Body of pancreas (tissue), 4 donors: Measurements from ENCODE around the gene GIT1. TPM values are rescaled to one million over a fixed set of nuclear protein-coding genes. Genes with fewer than 3 reads are reported as not detected.
A peak's percentile ranks its signal among the peaks of the same experiment; 100 is the strongest.
"Not testable (repeated sequence)": the region's sequence is repeated elsewhere in the genome, so short reads cannot be mapped to it uniquely, and the experiment has no call there.

Experiments
- ATAC-seq: fragments of 150-250 bp; one replicate; pipeline ENCODE4 v1.9.1; 2016
- DNase-seq, 4 donors: peaks; one replicate each; pipeline ENCODE4 v3.0.0-alpha.2; 2019
- H3K27ac ChIP-seq, 4 donors: fragments of 200-600 bp; sonication (generic); 1 replicate in 3 of 4; 2 replicates in 1 of 4; pipeline versions ENCODE4 v1.5.1 to v1.6.1; 2016 to 2019; ENCODE audit warnings: mild to moderate bottlenecking in 1 of 4, mixed read lengths in 1 of 4, moderate library complexity in 1 of 4
- H3K27me3 ChIP-seq, 2 donors: fragments of 200-600 bp; sonication (generic); one replicate each; pipeline ENCODE4 v1.6.0; 2016; ENCODE audit warnings: mild to moderate bottlenecking in 1 of 2
- H3K36me3 ChIP-seq, 2 donors: fragments of 200-600 bp; sonication (generic); replicated peaks in 1 of 2; 2 replicates each; pipeline ENCODE4 v1.5.1; 2016; ENCODE audit warnings: low read depth in 2 of 2; ENCODE audit not compliant: insufficient read depth in 1 of 2
- H3K4me1 ChIP-seq: fragments of 200-600 bp; sonication (generic); one replicate; pipeline ENCODE4 v1.6.0; 2016
- H3K4me3 ChIP-seq, 2 donors: fragments of 200-600 bp; sonication (generic); 1 replicate in 1 of 2; 2 replicates in 1 of 2; pipeline ENCODE4 v1.5.1; 2016 to 2019
- H3K9me3 ChIP-seq, 3 donors: fragments of 200-600 bp; sonication (generic); 1 replicate in 2 of 3; 2 replicates in 1 of 3; pipeline ENCODE4 v1.5.1; 2016
- POLR2A ChIP-seq, 3 donors: fragments of 450-650 bp; IDR thresholded peaks; one replicate each; pipeline ENCODE4 v1.6.1; 2016; ENCODE audit warnings: antibody characterized with exemption in 3 of 3, mild to moderate bottlenecking in 2 of 3
- WGBS, 2 donors: methylation state at CpG; one replicate each; pipeline ENCODE4 v1.1.5; 2017; 5-methylcytosine and 5-hydroxymethylcytosine counted together
- intact Hi-C: fragments of 100-400 bp; cut with DNase I; formaldehyde crosslinking; loops from one replicate; pipeline ENCODE4 v1.15.1; 2023
- total RNA-seq, 2 donors: library from RNA; depleted of rRNA; stranded (reverse); fragments of >200 nt; gene quantifications; one replicate each; pipeline ENCODE4 v1.1.0, GENCODE V29; 2016
- TF ChIP-seq, protein P1 (sequence below), 7 experiments: fragments of 450-650 bp in 4 of 7; fragments of 200-600 bp in 3 of 7; sonication (generic) in 3 of 7; IDR thresholded peaks; one replicate each; pipeline ENCODE4 v1.5.1; 2016 to 2019; ENCODE audit warnings: antibody characterized with exemption in 7 of 7

GIT1 gene
- total RNA-seq, 2 donors from 2014 or later = 26.7 to 34.3 TPM

DNA sequence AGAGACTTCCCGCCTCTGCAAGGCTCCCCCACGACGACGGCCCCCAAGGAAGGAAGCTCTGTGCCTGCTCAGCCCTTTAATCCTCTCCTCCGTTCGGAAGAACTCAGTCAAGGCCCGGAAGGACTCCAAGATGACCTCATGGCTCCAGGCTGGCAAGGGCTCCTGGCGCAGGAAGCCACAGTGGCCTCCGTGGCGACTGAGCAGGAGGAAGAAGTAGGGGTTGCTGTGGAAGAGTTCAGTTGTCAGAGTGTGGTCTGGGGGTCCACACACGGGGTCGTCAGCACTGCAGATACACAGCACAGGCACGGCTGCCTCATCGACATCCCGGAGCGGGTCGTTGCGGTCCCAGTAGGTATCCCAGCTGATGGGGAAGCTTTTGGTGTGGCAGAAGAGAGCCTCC is 26.8 kb downstream of the GIT1 start:
- intact Hi-C loops = no loop called here
- TF ChIP-seq, protein P1, sequence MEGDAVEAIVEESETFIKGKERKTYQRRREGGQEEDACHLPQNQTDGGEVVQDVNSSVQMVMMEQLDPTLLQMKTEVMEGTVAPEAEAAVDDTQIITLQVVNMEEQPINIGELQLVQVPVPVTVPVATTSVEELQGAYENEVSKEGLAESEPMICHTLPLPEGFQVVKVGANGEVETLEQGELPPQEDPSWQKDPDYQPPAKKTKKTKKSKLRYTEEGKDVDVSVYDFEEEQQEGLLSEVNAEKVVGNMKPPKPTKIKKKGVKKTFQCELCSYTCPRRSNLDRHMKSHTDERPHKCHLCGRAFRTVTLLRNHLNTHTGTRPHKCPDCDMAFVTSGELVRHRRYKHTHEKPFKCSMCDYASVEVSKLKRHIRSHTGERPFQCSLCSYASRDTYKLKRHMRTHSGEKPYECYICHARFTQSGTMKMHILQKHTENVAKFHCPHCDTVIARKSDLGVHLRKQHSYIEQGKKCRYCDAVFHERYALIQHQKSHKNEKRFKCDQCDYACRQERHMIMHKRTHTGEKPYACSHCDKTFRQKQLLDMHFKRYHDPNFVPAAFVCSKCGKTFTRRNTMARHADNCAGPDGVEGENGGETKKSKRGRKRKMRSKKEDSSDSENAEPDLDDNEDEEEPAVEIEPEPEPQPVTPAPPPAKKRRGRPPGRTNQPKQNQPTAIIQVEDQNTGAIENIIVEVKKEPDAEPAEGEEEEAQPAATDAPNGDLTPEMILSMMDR (IDR thresholded peaks at IDR 0.05) = no peak
- TF ChIP-seq POLR2A (IDR thresholded peaks at IDR 0.05) = no peak
- H3K4me3 ChIP-seq = no peak overlapping the region
- DNase-seq (no peak), ATAC-seq (no peak)
- peaks cover 31% of the 10 kb centered on the region for H3K4me1 ChIP-seq
- no peaks in the 10 kb centered on the region for H3K27me3 ChIP-seq
- H3K9me3 ChIP-seq = no peaks in the 10 kb centered on the region
- H3K36me3 ChIP-seq = no peaks in the 10 kb centered on the region
- 81 to 88% methylated on average over 15 to 18 of the region's 18 CpGs for WGBS, 2 donors
- no peak overlapping the region for H3K27ac ChIP-seq

DNA sequence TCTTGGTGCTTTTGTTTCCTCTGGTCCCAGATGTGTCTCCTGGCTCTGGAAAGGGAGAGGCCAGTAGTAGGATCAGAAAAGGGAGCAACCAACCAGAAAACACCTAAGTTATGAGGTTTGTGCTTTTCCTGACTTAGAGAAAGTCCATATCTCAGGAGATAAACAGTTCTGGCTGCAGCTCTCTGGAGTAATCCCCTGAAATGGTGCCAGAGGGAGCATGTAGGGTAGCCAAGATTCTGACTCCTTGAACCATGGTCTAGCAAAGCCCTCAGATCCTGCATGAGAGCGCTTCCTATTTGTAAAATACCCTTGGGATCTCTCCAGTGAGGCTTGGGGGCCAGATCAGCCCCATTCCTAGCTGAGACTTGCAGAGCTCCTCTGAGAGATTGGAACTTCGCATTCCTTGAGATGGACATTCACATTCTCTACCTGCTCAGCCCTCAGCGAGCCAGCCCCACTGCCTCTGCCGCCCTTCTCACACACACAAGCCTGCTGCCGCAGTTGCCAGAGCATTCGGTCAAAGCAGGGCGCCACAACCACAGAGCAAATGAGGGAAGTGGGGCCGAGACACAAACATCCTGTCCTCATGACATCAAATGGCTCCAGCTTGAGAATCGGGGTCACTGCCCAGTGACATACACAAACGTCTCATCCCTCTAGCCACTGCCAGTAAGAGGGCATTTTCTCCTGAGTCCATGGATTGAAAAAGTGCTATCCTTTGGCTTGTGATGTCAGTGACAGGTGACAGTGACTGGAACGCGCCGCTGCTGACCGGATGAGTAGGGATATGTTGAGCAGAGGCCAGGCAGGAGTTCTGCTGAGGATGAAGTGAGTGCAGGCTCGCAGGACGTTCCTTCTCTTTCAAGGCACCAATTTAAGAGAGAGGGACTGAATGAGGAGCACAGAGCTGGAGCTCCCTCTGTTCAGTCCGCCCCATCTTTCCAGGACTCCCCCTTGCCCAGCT is 27.6 kb downstream of the GIT1 start:
- Histone ChIP-seq H3K36me3 (no peaks in the 10 kb centered on the region), H3K4me1 (peaks cover 32% of the 10 kb centered on the region), H3K4me3 (no peak overlapping the region), H3K27me3 (no peaks in the 10 kb centered on the region), H3K27ac (no peak overlapping the region), H3K9me3 (no peaks in the 10 kb centered on the region)
- DNase-seq (peak in 1 of 4 donors; percentile 62), ATAC-seq (no peak)
- intact Hi-C loops = no loop called here
- 83 to 86% methylated on average over 11 to 17 of the region's 17 CpGs for WGBS, 2 donors
- TF ChIP-seq, protein P1 (IDR thresholded peaks at IDR 0.05) = no peak
- TF ChIP-seq POLR2A (IDR thresholded peaks at IDR 0.05) = peak in 1 of 3 donors; percentile 38

DNA sequence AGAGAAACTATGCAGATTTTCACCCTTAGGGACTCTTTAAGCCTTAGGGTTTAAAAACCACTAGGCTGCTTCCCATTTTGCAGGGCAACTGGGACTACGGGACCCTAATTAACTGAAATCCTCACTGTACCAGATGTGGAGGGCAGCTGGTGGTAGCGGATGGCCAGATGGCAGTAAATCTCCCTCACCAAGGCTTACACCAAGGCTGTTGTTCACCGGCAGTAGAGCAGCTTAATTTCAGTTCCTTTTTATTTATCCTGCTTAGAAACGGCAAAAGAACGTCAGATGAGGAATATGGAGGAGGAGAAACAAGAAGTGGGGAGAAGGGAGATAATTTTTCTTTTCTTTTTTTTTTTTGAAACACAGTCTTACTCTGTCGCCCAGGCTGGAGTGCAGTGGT is 29.1 kb downstream of the GIT1 start:
- WGBS, 2 donors = 70 to 91% methylated on average over 6 of the region's 6 CpGs
- Histone ChIP-seq H3K4me3 (no peak overlapping the region), H3K9me3 (no peaks in the 10 kb centered on the region), H3K27ac (peak overlapping the region in 1 of 4 donors; percentile 42), H3K36me3 (no peaks in the 10 kb centered on the region), H3K4me1 (peaks cover 34% of the 10 kb centered on the region), H3K27me3 (no peaks in the 10 kb centered on the region)
- TF ChIP-seq, protein P1 (IDR thresholded peaks at IDR 0.05) = no peak
- TF ChIP-seq POLR2A (IDR thresholded peaks at IDR 0.05) = peak in 1 of 3 donors; percentile 7
- ATAC-seq (no peak), DNase-seq (no peak)
- intact Hi-C loops = no loop called here

DNA sequence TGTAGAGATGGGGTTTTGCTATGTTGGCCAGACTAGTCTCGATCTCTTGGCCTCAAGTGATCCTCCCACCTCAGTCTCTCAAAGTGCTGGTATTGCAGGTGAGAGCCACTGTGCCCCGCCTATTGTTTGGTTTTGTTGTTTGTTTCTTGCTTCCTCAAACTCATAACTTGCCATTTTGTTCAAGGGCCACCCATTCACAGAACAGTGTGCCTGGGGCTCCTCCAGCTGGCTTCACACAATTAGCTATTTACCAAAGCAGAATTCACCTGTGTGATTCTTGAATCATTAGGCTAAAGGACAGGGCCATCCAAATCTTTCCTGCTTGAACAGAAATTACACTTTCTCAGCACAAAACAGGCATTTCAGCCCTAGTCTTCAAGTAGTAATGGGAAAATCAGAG is 29.8 kb downstream of the GIT1 start:
- WGBS, 2 donors = 91 to 96% methylated on average over 2 of the region's 2 CpGs
- DNase-seq (no peak), ATAC-seq (no peak)
- H3K36me3 ChIP-seq = no peaks in the 10 kb centered on the region
- no peaks in the 10 kb centered on the region for H3K27me3 ChIP-seq
- intact Hi-C loops = no loop called here
- H3K4me1 ChIP-seq = peaks cover 34% of the 10 kb centered on the region
- no peak overlapping the region for H3K4me3 ChIP-seq
- no peaks in the 10 kb centered on the region for H3K9me3 ChIP-seq
- no peak overlapping the region for H3K27ac ChIP-seq
- TF ChIP-seq, protein P1 (IDR thresholded peaks at IDR 0.05) = no peak
- TF ChIP-seq POLR2A (IDR thresholded peaks at IDR 0.05) = no peak

DNA sequence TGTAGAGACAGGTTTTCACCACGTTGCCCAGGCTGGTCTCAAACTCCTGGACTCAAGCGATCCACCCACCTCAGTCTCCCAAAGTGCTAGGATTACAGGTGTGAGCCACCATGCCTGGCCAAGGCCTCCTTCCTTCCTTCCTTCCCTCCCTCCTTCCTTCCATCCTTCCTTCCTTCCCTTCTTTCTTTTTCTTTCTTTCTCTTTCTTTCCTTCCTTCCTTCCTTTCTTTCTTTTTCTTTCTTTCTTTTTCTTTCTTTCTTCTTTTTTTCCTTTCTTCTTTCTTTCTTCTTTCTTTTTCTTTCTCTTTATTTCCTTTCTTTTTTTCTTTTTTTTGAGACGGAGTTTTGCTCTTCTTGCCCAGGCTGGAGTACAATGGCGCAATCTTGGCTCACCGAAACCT is 31.3 kb downstream of the GIT1 start:
- H3K4me3 ChIP-seq, H3K36me3 ChIP-seq, H3K27ac ChIP-seq, H3K9me3 ChIP-seq, intact Hi-C loops, ATAC-seq, H3K27me3 ChIP-seq, DNase-seq: not testable (repeated sequence)
- H3K4me1 ChIP-seq = peaks cover 27% of the 10 kb centered on the region
- 91 to 98% methylated on average over 5 of the region's 5 CpGs for WGBS, 2 donors
